ENCODE data around the gene GNA12.

Gene GNA12

GRCh38 chr7:2688409-2689342, 155.4 kb downstream of the GNA12 start:
- TF ChIP-seq CTCF (IDR thresholded peaks at IDR 0.05; ENCODE audit: low read depth, low read length), result no peak
- H3K4me3 ChIP-seq (ENCODE audit: low read depth, low read length), result peak overlapping the region; percentile 37

DNA sequence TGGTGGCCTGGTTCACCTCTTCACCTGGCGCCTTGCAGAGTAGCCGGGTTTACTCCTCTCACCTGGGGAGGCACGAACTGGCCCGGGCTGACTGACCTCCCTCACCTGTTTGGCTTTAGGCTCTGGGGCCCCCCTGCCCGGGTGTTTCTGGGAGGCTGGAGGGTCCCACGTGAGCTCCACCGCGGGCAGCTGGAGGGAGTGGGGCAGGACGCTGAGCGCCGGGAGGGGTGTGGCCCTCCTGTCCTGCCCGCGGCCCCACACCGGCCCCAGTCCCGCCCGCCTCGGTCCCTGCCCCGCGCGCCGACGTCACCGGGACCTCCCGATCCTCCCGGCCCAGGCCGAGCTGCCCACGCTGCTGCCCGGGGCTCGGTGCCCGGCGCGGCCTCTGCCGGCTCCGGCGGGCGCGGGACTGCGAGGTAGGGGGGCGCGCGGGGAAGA, 156.2 kb downstream of the GNA12 start, which contains the start of gene AMZ1:
TSS of gene AMZ1 (plus strand) at position 322 of the 438 bp plus-strand sequence. CDS start 12,250 bp downstream, outside the sequence.
- peak within 1 kb of the TSS; percentile 50 for H3K4me3 ChIP-seq (ENCODE audit: low read depth, low read length)
- TF ChIP-seq CTCF (IDR thresholded peaks at IDR 0.05; ENCODE audit: low read depth, low read length), result no peak

DNA sequence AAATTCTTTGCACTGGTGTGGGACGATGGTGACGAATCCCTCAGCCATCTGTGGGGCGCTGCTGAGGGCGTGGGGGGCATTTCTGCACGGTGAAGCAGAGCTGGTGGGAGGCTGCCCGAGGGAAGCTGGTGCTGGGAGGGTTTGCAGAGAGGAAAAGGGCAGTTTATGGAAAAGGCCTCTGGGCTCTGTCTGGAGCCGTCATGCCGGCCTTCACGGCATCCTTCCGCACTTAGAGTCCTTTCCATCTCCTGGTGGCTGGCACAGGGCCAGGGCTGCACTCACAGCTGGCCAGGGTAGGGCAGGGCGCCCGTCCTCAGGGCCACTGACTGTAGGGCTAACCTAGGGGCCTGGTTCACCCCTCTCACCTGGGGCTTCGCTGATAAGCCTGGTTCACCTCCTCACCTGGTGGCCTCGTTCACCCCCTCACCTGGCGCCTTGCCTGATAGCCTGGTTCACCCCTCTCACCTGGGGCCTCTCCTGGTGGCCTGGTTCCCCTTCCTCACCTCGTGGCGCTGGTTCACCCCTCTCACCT, 156.7 kb downstream of the GNA12 start:
- no peak for TF ChIP-seq CTCF (IDR thresholded peaks at IDR 0.05; ENCODE audit: low read depth, low read length)
- peak overlapping the region; percentile 50 for H3K4me3 ChIP-seq (ENCODE audit: low read depth, low read length)

- H3K4me3 ChIP-seq (ENCODE audit: low read depth, low read length), result no peak overlapping the region
- TF ChIP-seq CTCF (IDR thresholded peaks at IDR 0.05; ENCODE audit: low read depth, low read length), result no peak
Measured at GRCh38 chr7:2686101-2686500, 158.0 kb downstream of the GNA12 start.

DNA sequence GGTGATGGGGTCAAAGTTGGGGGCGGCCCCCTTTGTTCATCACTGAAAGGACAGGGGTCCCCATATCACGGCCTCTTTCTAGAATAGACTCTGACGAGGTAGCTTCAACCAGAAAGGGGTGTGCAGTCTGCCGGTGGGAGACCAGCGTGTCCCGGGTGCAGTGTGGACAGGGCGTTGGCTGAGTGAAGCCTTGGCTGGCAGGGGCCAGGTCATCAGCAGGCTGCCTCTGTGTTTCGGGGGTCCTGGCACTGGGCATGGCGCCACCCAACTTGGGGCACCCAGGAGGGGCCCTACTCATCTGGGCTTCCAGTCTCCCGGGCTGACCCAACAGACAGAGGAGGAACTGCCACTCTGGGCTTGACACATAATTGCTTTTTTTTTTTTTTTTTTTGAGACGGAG, 159.6 kb downstream of the GNA12 start:
- no peak overlapping the region for H3K4me3 ChIP-seq (ENCODE audit: low read depth, low read length)
- no peak for TF ChIP-seq CTCF (IDR thresholded peaks at IDR 0.05; ENCODE audit: low read depth, low read length)

- no peak overlapping the region for H3K4me3 ChIP-seq (ENCODE audit: low read depth, low read length)
- no peak for TF ChIP-seq CTCF (IDR thresholded peaks at IDR 0.05; ENCODE audit: low read depth, low read length)
Measured at GRCh38 chr7:2681929-2682799, 161.9 kb downstream of the GNA12 start.
